ENCODE data around the gene COLGALT1. TPM values are rescaled to one million over a fixed set of nuclear protein-coding genes. Genes with fewer than 3 reads are reported as not detected.
"Not testable (repeated sequence)": the region's sequence is repeated elsewhere in the genome, so short reads cannot be mapped to it uniquely, and the experiment has no call there.

Gene COLGALT1
- total RNA-seq, 1 donor from 2014 or later = 84.0 TPM

- ATAC-seq = no peak
- intact Hi-C loops (cut with DNase I) = no loop called here
- no peak for DNase-seq (ENCODE audit: low spot score)
Observed at GRCh38 chr19:17580470-17581144, 25.2 kb downstream of the COLGALT1 start.

- no peak for ATAC-seq
- DNase-seq (ENCODE audit: low spot score) = no peak
- intact Hi-C loops (cut with DNase I) = no loop called here
Observed at GRCh38 chr19:17581211-17581874, 25.9 kb downstream of the COLGALT1 start.

GRCh38 chr19:17582613-17583012, 27.2 kb downstream of the COLGALT1 start:
- ATAC-seq (no peak), DNase-seq (ENCODE audit: low spot score) (no peak)
- intact Hi-C loops (cut with DNase I) = no loop called here

DNA sequence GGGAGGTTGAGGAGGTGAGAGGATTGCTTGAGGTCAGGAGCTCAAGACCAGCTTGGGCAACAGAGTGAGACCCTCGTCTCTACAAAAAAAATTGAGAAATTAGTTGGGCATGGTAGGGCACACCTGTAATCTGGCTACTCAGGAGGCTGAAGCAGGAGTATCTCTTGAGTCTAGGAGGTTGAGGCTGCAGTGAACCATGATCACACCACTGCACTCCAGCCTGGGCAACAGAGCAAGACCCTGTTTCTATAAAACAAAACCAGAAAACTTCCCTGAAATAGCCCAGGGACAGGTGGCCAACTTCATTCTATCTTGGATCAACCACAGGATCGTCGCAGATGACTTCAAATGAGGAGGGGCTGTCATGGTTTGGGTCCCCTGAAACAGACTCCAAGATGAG, 28.7 kb downstream of the COLGALT1 start:
- intact Hi-C loops (cut with DNase I) = no loop called here
- no peak for ATAC-seq
- no peak for DNase-seq (ENCODE audit: low spot score)

DNA sequence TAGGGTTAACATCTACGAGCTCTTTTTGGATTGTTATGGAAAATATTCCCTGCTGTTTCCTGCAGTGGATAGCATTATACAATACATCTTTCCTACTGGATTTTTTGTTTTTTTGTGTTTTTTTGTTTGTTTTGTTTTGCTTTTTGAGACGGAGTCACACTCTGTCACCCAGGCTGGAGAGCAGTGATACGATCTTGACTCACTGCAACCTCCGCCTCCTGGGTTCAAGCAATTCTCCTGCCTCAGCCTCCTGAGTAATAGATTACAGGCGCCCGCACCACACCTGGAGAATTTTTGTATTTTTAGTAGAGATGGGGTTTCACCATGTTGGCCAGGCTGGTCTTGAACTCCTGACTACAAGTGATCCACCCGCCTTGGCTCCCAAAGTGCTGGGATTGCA, 29.9 kb downstream of the COLGALT1 start:
- DNase-seq (ENCODE audit: low spot score); ATAC-seq; intact Hi-C loops (cut with DNase I): not testable (repeated sequence)

GRCh38 chr19:17590866-17591265, 35.4 kb downstream of the COLGALT1 start:
- intact Hi-C loops (cut with DNase I) = no loop called here
- DNase-seq (ENCODE audit: low spot score) = no peak
- ATAC-seq = no peak

GRCh38 chr19:17594296-17594695, 38.8 kb downstream of the COLGALT1 start:
- intact Hi-C loops (cut with DNase I); DNase-seq (ENCODE audit: low spot score); ATAC-seq: not testable (repeated sequence)

- intact Hi-C loops (cut with DNase I); ATAC-seq; DNase-seq (ENCODE audit: low spot score): not testable (repeated sequence)
Observed at GRCh38 chr19:17598063-17598462, 42.6 kb downstream of the COLGALT1 start.

DNA sequence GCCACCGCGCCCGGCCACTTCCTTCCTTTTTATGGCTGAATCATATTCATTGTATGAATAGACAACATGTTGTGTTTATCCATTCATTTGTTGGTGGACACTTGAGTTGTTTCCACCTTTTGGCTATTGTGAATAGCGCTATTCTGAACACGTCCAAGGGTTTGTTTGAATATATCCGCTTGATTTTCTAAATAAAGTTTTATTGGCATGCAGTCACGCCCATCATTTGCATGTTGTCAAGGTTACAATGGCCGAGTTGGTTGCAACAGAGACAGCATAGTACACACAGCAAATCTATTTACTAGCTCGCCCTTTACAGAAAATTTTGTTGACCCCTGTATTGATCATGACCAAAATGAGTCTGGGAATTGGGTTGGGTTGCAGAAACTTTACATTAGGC, 43.5 kb downstream of the COLGALT1 start:
- no peak for DNase-seq (ENCODE audit: low spot score)
- ATAC-seq = no peak
- intact Hi-C loops (cut with DNase I) = no loop called here

GRCh38 chr19:17599780-17600179, 44.3 kb downstream of the COLGALT1 start:
- intact Hi-C loops (cut with DNase I) = no loop called here
- DNase-seq (ENCODE audit: low spot score) = no peak
- ATAC-seq = no peak

GRCh38 chr19:17601683-17602082, 46.2 kb downstream of the COLGALT1 start:
- DNase-seq (ENCODE audit: low spot score) (no peak), ATAC-seq (no peak)
- intact Hi-C loops (cut with DNase I) = no loop called here

DNA sequence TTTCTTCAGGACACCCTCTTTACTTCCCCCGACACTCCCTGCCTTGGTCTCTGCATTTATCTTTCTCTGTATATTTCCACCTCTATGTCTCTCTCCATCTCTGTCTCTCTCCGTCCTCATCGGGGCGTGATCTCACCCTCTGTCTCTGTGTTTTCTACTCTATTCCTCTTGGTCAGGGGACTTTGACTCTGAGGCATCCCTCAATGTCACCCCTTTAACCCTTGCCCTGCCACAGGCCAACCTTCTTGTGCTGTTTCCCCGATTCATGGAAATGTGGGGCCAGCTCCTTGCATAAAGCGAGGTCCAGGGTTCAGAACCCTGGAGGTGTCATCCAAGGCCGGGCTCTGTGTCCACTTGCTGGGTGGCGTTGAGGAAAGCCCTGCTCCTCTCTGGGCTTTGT, 46.8 kb downstream of the COLGALT1 start:
- DNase-seq (ENCODE audit: low spot score) (no peak), ATAC-seq (no peak)
- intact Hi-C loops (cut with DNase I) = no loop called here

DNA sequence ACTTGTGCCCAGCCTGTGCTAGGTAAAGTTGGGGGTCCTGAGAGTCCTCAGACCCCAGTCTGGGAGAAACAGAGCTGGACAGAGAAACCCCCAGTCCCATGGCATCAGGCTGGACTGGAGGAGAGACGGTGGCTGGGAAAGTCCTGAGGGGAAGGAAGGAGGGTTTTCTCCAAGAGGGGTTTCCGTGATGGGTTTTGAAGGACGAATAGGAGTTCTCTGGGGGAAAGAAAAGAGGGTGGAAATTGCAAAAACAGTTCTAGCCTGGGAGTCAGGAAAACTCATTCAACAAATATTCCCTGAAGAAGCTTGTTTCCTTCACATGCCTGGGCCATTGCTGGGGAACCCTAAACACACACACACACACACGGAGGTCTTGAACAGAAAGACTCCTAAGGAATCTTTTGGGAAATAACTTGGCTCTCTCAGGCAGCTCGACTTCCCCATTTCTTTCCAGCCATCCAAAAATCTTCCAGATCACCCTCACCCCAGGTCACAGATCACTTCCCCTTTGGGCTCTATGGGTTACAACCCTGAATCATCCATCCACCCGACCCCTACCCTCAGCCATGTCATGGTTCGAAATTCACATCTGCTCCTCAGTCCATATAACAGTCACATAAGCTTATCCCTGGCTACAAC, 47.5 kb downstream of the COLGALT1 start:
- intact Hi-C loops (cut with DNase I) = no loop called here
- DNase-seq (ENCODE audit: low spot score) = no peak
- ATAC-seq = no peak

DNA sequence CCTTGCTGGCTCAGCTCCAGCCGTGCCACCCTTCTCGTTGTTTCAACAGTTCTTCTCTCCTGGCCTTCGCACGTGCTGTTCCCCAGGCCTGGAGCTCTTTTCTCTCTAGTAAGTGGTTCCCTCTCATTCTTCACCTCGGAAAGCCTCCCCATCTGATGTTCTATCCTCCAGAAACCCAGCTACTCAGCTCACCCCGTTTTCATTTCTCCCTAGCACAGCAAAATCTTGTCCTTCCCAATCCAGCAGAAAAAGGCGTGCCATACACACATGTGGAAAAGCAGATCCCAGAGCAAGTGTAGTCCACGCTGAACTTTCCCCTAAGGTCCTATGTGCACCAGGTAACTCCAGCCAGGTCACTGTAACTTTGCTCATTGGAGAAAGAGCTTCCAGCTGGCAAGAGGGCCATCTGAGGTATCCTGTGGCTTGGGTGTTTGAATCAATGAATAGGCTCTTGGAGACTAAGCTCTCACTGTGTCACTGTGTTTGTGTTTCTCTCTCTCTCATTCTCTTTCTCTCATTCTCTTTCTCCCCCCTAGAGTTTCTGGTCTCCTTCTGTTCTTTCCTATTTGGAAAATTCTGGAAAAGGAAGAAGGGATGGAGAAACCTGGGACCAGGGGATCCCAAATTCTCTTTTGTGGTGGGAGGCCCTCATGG, 49.0 kb downstream of the COLGALT1 start:
- ATAC-seq (no peak), DNase-seq (ENCODE audit: low spot score) (no peak)
- intact Hi-C loops (cut with DNase I) = no loop called here

- intact Hi-C loops (cut with DNase I) = no loop called here
- DNase-seq (ENCODE audit: low spot score) (no peak), ATAC-seq (no peak)
Observed at GRCh38 chr19:17605117-17605516, 49.7 kb downstream of the COLGALT1 start.

DNA sequence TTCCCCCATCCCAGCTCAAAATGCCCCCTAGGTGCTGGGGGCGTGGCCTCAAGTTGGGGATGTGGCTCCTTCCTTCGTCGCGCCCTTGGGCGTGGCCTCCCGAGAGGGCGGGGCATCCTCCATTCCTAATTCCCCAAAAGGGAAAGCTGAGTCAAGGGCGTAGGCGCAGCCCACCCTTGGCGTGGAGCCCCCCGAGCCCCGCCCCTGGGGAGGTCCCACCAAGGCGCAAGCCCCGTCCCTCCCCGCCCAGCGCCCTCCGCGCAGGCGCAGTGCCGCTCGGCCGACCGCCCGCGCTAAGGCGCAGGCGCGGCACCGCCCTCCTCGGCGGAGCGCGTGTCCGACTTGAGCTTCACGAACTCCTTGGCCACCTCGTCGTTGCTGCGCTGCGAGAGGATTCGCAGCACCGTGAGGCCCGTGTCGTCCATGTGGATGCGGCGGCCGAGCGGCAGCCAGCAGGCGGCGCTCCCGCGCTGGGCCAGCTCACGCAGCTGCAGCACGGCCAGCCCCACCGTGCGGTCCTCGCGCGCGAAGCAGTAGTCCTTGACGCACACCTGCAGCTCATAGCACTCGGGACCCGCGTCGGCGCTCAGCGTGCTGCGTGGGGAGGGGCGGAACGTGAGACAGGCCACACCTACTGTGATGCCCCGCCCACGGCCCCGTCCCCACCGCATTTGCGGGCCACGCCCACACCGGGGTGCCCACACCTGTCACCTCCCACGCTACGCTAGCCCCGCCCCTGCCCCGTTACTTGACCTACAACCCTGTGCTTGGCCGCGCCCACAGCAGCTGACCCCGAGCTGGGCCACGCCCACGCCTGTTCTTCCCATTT, 50.5 kb downstream of the COLGALT1 start:
- intact Hi-C loops (cut with DNase I) = no loop called here
- ATAC-seq = peak; percentile 82

DNA sequence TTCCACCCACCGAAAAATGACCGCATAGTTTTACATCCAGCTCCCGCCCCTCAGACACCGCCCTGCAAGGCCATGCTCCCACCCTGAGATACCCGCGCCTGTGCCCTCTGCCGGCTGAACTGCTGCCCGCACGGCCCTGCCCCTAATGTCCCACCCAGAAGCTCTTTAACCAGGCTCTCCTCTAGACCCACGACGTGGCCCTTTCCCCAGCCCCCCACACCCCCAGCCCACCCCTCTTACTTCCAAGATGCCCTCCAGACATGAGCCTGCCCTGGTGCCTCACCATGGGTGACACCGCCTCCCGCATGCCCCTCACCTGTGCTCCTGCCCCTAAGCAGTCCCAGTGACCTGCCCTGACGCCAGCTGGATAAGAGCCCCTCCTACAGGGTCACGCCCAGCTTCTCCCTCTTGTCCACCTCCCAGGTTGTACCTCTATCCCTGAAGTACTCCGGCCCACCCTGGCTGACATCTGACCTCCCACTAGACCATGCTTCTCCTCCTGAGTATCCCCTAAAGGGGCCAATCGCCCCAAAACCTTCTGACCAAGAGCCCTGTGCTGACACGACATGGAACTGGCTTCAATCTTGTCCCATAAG, 51.2 kb downstream of the COLGALT1 start:
- intact Hi-C loops (cut with DNase I) = no loop called here
- DNase-seq (ENCODE audit: low spot score) (no peak), ATAC-seq (no peak)

More for the DNA sequence above, 50.5 kb downstream of the COLGALT1 start:
- DNase-seq (ENCODE audit: low spot score) = peak; percentile 88

DNA sequence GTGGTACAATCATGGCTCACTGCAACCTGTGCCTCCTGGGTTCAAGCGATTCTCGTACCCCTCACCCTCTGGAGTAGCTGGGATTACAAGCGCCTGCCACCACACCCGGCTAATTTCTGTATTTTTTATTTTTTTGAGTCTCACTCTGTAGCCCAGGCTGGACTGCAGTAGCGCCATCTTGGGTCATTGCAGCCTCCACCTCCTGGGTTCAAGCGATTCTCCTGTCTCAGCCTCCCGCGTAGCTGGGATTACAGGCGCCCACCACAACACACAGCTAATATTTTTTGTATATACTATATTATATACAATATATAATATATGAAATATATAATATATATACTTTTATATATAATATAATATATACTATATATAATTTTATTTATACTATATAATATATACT, 52.5 kb downstream of the COLGALT1 start:
- ATAC-seq = no peak
- DNase-seq (ENCODE audit: low spot score) = no peak
- intact Hi-C loops (cut with DNase I) = no loop called here

- DNase-seq (ENCODE audit: low spot score) (no peak), ATAC-seq (no peak)
- intact Hi-C loops (cut with DNase I) = no loop called here
Observed at GRCh38 chr19:17610384-17610783, 54.9 kb downstream of the COLGALT1 start.
